Osteoblast (primary cell): ENCODE results near the gene TNS2. TPM values are rescaled to one million over a fixed set of nuclear protein-coding genes. Genes with fewer than 3 reads are reported as not detected.

Source experiments
- DNase-seq: peaks from one replicate; pipeline ENCODE4 v3.0.0; 2011; ENCODE audit warnings: low spot score, mixed read lengths; ENCODE audit not compliant: insufficient read length; ENCODE audit errors: missing footprints
- H2AFZ ChIP-seq: 2 replicates; pipeline ENCODE4 v1.6.0; 2011; ENCODE audit warnings: mild to moderate bottlenecking, low read length
- H3K27ac ChIP-seq: 2 replicates; pipeline ENCODE4 v1.5.1; 2011; ENCODE audit warnings: mild to moderate bottlenecking, low read depth, low read length, moderate library complexity
- H3K27me3 ChIP-seq: 2 replicates; pipeline ENCODE4 v1.6.0; 2012; ENCODE audit warnings: mild to moderate bottlenecking, control low read depth, inconsistent platforms, low read length, moderate library complexity; ENCODE audit not compliant: insufficient read depth
- H3K36me3 ChIP-seq: 2 replicates; pipeline ENCODE4 v1.5.1; 2011; ENCODE audit warnings: mild to moderate bottlenecking, low read length, control low read depth, moderate library complexity; ENCODE audit not compliant: insufficient read depth
- H3K4me1 ChIP-seq: 2 replicates; pipeline ENCODE4 v1.5.1; 2011; ENCODE audit warnings: mild to moderate bottlenecking, low read length, control low read depth, moderate library complexity; ENCODE audit not compliant: insufficient read depth
- H3K4me2 ChIP-seq: 2 replicates; pipeline ENCODE4 v1.6.0; 2011; ENCODE audit warnings: mild to moderate bottlenecking, low read length; ENCODE audit not compliant: insufficient read depth
- H3K4me3 ChIP-seq: fragments of 200-600 bp; sonication (generic); 3 replicates; pipeline ENCODE4 v1.5.1; 2012; ENCODE audit warnings: mild to moderate bottlenecking, low read length, inconsistent platforms; ENCODE audit not compliant: insufficient read depth
- H3K79me2 ChIP-seq: 2 replicates; pipeline ENCODE4 v1.6.0; 2012; ENCODE audit warnings: mild to moderate bottlenecking, low read length, control low read depth, inconsistent platforms; ENCODE audit not compliant: insufficient read depth
- H3K9me3 ChIP-seq: 2 replicates; pipeline ENCODE4 v1.5.1; 2011; ENCODE audit warnings: low read depth, low read length, control low read depth
- H4K20me1 ChIP-seq: 2 replicates; pipeline ENCODE4 v1.6.0; 2012; ENCODE audit warnings: mild to moderate bottlenecking, low read length, control low read depth; ENCODE audit not compliant: insufficient read depth
- total RNA-seq: library from RNA; depleted of rRNA; stranded (reverse); fragments of >200 nt; gene quantifications from 2 replicates; pipeline ENCODE4 v1.2.3, GENCODE V29; 2012
- TF ChIP-seq, protein P1 (sequence below): IDR thresholded peaks from 2 replicates; pipeline ENCODE4 v1.5.1; 2011; ENCODE audit warnings: mild to moderate bottlenecking, low read depth, low read length, moderate library complexity; ENCODE audit errors: extremely low read depth

The TNS2 gene
- total RNA-seq, 1 donor = 72.0 TPM

DNA sequence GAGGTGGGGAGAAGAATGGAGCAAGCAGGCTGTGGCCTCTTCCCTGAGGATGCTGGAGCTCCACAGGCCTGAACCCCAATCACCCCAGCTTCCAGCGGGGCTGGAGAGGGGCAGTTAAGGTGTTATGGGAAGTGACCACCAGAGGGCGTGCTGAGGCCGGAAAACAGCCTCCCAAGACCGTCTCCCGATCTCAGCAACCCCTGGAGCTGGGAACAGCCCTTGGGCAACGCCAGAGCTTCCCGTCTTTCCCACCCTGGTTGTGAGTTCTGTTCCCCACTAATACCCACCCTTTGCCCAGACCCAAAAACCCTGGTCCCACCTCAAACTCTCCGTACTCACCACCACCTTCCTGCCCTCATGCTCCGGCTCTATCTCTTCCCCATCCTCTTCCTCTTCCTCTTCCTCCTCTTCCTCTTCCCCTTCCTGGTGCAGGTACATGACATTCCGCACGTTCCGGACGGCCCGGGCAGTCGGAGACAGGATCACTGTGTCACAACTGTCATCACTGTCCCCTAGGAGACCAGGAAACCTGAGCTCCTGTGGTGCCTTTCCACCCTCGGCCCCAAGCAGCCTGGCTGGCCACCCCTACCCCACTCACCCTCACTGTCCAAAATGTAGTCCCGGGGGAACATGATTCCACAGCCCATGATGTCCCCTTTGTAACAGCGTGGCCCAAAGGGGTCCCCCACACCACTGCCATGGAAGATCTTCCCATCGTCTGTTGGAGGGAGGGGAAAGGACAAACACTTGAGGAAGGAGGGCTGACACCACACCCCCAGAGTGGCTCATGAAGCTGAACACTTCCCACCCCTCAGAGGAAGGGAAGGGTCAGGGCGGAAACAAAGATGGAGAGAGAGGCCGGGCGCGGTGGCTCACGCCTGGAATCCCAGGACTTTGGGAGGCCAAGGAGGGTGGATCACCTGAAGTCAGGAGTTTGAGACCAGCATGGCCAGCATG, 16.4 kb downstream of the TNS2 start:
- TF ChIP-seq, protein P1, sequence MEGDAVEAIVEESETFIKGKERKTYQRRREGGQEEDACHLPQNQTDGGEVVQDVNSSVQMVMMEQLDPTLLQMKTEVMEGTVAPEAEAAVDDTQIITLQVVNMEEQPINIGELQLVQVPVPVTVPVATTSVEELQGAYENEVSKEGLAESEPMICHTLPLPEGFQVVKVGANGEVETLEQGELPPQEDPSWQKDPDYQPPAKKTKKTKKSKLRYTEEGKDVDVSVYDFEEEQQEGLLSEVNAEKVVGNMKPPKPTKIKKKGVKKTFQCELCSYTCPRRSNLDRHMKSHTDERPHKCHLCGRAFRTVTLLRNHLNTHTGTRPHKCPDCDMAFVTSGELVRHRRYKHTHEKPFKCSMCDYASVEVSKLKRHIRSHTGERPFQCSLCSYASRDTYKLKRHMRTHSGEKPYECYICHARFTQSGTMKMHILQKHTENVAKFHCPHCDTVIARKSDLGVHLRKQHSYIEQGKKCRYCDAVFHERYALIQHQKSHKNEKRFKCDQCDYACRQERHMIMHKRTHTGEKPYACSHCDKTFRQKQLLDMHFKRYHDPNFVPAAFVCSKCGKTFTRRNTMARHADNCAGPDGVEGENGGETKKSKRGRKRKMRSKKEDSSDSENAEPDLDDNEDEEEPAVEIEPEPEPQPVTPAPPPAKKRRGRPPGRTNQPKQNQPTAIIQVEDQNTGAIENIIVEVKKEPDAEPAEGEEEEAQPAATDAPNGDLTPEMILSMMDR = peak; percentile 90
- no peak overlapping the region for H2AFZ ChIP-seq
- peak; percentile 98 for DNase-seq
- H3K27ac ChIP-seq = peak overlapping the region; percentile 83
- peaks cover 68% of the 10 kb centered on the region for H3K4me1 ChIP-seq
- H3K36me3 ChIP-seq = peaks cover 71% of the 10 kb centered on the region
- no peaks in the 10 kb centered on the region for H3K9me3 ChIP-seq
- H3K27me3 ChIP-seq = no peaks in the 10 kb centered on the region
- H4K20me1 ChIP-seq = peaks cover 23% of the 10 kb centered on the region
- H3K4me2 ChIP-seq = peak overlapping the region; percentile 21
- H3K79me2 ChIP-seq = peaks cover 22% of the 10 kb centered on the region
- peak overlapping the region; percentile 15 for H3K4me3 ChIP-seq

DNA sequence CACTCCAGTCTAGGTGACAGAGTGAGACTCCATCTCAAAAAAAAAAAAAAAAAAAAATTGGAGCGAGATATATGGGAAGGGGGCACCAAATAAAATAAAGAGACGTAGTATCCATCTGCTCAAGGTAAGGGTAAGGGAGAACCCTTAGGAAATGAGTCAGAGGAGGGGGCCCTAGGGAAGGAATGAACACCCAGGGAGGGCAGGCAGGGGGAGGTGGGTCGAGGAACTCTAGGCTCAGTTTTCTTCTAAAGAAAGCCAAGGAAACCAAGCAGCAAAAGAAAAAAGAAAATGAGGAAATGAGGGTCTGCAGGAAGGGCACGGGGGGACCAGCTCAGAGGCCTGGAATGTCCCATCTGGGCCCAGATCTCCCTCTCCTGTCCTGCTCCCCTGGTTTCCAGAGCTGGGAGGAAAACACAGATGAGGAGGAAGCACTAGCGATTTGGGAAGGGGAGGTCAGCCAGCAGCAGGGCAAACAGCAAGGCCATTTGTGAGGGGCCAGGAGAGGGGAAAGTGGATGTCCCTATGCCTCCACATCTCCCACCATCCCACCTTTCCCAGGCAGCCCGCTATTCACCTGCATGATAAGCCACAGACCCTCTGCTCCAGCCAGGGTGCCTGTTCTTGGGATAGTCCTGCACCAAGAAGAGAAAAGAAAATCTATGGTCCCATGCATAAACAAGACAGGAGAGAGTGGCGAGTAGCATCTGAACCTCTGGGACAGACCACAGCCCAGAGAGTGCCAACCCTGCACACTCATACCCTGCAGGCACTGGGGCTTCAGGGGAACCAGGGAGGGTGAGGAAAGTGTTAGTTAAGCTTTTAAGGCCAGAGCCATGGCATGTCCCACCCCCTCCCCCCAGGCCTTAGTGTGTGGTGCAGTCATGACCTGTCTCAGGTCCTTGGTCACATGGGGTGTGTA, 17.5 kb downstream of the TNS2 start:
- peaks cover 25% of the 10 kb centered on the region for H3K79me2 ChIP-seq
- TF ChIP-seq, protein P1 = no peak
- H3K36me3 ChIP-seq = peaks cover 64% of the 10 kb centered on the region
- DNase-seq = peak; percentile 86
- H3K4me3 ChIP-seq = no peak overlapping the region
- H3K9me3 ChIP-seq = no peaks in the 10 kb centered on the region
- peaks cover 78% of the 10 kb centered on the region for H3K4me1 ChIP-seq
- peaks cover 15% of the 10 kb centered on the region for H4K20me1 ChIP-seq
- peak overlapping the region; percentile 24 for H3K27ac ChIP-seq
- no peaks in the 10 kb centered on the region for H3K27me3 ChIP-seq
- no peak overlapping the region for H2AFZ ChIP-seq
- H3K4me2 ChIP-seq = no peak overlapping the region

DNA sequence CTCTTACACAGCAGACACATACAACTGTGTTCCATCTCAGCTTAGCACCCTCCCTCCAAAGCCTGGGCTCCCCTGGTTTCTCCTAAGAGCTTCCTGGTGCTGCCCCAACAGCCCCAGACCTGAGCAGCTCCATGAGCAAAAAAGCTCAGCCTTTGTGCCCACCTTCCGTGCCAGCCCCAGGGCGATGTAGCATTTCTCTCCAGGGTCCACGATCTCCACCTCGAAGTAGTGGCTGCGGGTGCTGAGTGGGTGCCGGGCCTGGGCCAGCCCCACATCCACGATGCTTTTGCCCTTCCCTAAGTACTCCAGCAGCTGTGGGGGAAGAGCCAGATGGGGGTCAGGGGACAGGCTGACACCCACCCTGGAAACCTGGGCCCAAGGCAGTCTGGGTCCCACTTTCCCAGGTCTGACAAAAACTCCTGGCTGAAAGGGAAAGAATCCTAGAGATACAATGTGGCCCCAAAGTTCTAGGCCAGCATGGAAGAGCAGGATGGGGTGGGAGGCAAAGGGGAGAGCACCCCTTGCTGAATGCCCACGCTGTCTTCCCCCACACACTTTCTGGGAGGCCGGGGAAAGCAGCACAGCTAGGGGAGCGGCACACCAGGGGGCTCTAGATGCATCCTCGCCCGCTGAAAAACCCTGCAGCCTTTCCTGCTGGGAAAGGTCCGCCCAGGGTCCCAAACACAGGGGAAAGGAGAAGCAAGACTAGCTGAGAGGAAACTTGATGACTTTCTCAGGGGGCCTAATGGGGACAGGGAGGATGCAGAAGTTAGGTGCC, 18.3 kb downstream of the TNS2 start:
- H3K4me2 ChIP-seq = no peak overlapping the region
- H3K4me1 ChIP-seq = peaks cover 72% of the 10 kb centered on the region
- peak; percentile 87 for DNase-seq
- H3K9me3 ChIP-seq = no peaks in the 10 kb centered on the region
- H4K20me1 ChIP-seq = peaks cover 10% of the 10 kb centered on the region
- H3K79me2 ChIP-seq = peaks cover 26% of the 10 kb centered on the region
- peak overlapping the region; percentile 27 for H3K27ac ChIP-seq
- no peaks in the 10 kb centered on the region for H3K27me3 ChIP-seq
- no peak overlapping the region for H2AFZ ChIP-seq
- H3K4me3 ChIP-seq = no peak overlapping the region
- TF ChIP-seq, protein P1 = no peak
- peaks cover 59% of the 10 kb centered on the region for H3K36me3 ChIP-seq
